Neuronal stem cell (in vitro differentiated cells): ENCODE measurements around the gene PTDSS2. TPM values are rescaled to one million over a fixed set of nuclear protein-coding genes. Genes with fewer than 3 reads are reported as not detected.

Experiments
- DNase-seq: peaks from one replicate; pipeline ENCODE4 v3.0.0-alpha.2; 2013; ENCODE audit warnings: low spot score
- H2AFZ ChIP-seq: one replicate; pipeline ENCODE4 v1.6.1; 2013; ENCODE audit warnings: mild to moderate bottlenecking, low read length, inconsistent platforms
- H2AK5ac ChIP-seq: 2 replicates; pipeline ENCODE4 v1.6.1; 2013; ENCODE audit warnings: low read depth, mild to moderate bottlenecking, inconsistent platforms, low read length, moderate library complexity, mixed read lengths
- H2BK120ac ChIP-seq: 2 replicates; pipeline ENCODE4 v1.6.1; 2013; ENCODE audit warnings: low read depth, mild to moderate bottlenecking, inconsistent platforms, low read length, moderate library complexity, mixed read lengths
- H2BK12ac ChIP-seq: one replicate; pipeline ENCODE4 v1.6.1; 2013; ENCODE audit warnings: low read length, inconsistent platforms
- H2BK15ac ChIP-seq: 2 replicates; pipeline ENCODE4 v1.6.1; 2013; ENCODE audit warnings: mild to moderate bottlenecking, low read length, inconsistent platforms, mixed read lengths
- H2BK5ac ChIP-seq: one replicate; pipeline ENCODE4 v1.6.1; 2013; ENCODE audit warnings: inconsistent platforms, mild to moderate bottlenecking, low read length, moderate library complexity
- H3K14ac ChIP-seq: one replicate; pipeline ENCODE4 v1.6.1; 2013; ENCODE audit warnings: low read length, inconsistent platforms
- H3K18ac ChIP-seq: 2 replicates; pipeline ENCODE4 v1.6.1; 2013; ENCODE audit warnings: low read length, inconsistent platforms
- H3K23ac ChIP-seq: 2 replicates; pipeline ENCODE4 v1.6.1; 2013; ENCODE audit warnings: low read depth, mild to moderate bottlenecking, mixed read lengths, low read length, inconsistent platforms; ENCODE audit not compliant: poor library complexity
- H3K27ac ChIP-seq: replicated peaks from 3 replicates; pipeline ENCODE4 v1.5.1; 2013; ENCODE audit warnings: low read length, inconsistent platforms
- H3K27me3 ChIP-seq, 3 experiments: 2 replicates each; pipeline ENCODE4 v1.6.1; 2013; ENCODE audit warnings: low read length in 3 of 3, mild to moderate bottlenecking in 2 of 3, inconsistent platforms in 1 of 3, low read depth in 1 of 3, mixed read lengths in 1 of 3, moderate library complexity in 1 of 3; ENCODE audit not compliant: control insufficient read depth in 3 of 3, insufficient read depth in 3 of 3
- H3K36me3 ChIP-seq, 2 donors: replicated peaks in 1 of 2; 2 replicates each; pipeline ENCODE4 v1.6.1; 2013; ENCODE audit warnings: low read length in 2 of 2; ENCODE audit not compliant: control insufficient read depth in 2 of 2, insufficient read depth in 2 of 2
- H3K4ac ChIP-seq: 2 replicates; pipeline ENCODE4 v1.6.1; 2013; ENCODE audit warnings: inconsistent platforms, mild to moderate bottlenecking, low read length, moderate library complexity
- H3K4me1 ChIP-seq, 2 donors: 1 replicate in 1 of 2; 2 replicates in 1 of 2; pipeline ENCODE4 v1.6.1; 2013; ENCODE audit warnings: low read length in 2 of 2, low read depth in 1 of 2; ENCODE audit not compliant: control insufficient read depth in 2 of 2, insufficient read depth in 1 of 2
- H3K4me2 ChIP-seq: one replicate; pipeline ENCODE4 v1.6.1; 2013; ENCODE audit warnings: mild to moderate bottlenecking, low read length, inconsistent platforms; ENCODE audit not compliant: insufficient read depth, poor library complexity, severe bottlenecking
- H3K4me3 ChIP-seq, 2 donors: 2 replicates each; pipeline ENCODE4 v1.5.1; 2013; ENCODE audit warnings: low read length in 2 of 2, mild to moderate bottlenecking in 2 of 2, inconsistent platforms in 1 of 2, moderate library complexity in 1 of 2
- H3K79me1 ChIP-seq: one replicate; pipeline ENCODE4 v1.6.1; 2013; ENCODE audit warnings: low read depth, mild to moderate bottlenecking, inconsistent platforms, low read length, moderate library complexity
- H3K9ac ChIP-seq: one replicate; pipeline ENCODE4 v1.6.1; 2013; ENCODE audit warnings: mild to moderate bottlenecking, low read depth, low read length, inconsistent platforms; ENCODE audit not compliant: poor library complexity
- H3K9me3 ChIP-seq, 2 donors: replicated peaks in 1 of 2; 2 replicates each; pipeline versions ENCODE3 to v1.6.1; 2013; ENCODE audit warnings: low read length in 2 of 2, mild to moderate bottlenecking in 2 of 2, inconsistent platforms in 1 of 2, low read depth in 1 of 2, mixed read lengths in 1 of 2, moderate library complexity in 1 of 2; ENCODE audit not compliant: control insufficient read depth in 2 of 2, insufficient read depth in 1 of 2
- H4K8ac ChIP-seq: one replicate; pipeline ENCODE4 v1.6.1; 2013; ENCODE audit warnings: low read depth, mild to moderate bottlenecking, inconsistent platforms, low read length, moderate library complexity
- H4K91ac ChIP-seq: one replicate; pipeline ENCODE4 v1.6.1; 2013; ENCODE audit warnings: low read length, low read depth, mild to moderate bottlenecking, inconsistent platforms; ENCODE audit not compliant: poor library complexity
- WGBS, 2 donors: extraction: QIAGEN DNeasy Blood & Tissue Kit; methylation state at CpG; one replicate each; pipeline ENCODE4 v1.1.7; 2013; ENCODE audit warnings: missing lambda C conversion rate in 2 of 2, mixed read lengths in 1 of 2; ENCODE audit not compliant: insufficient read length in 2 of 2, insufficient replicate concordance in 1 of 2; ENCODE audit errors: extremely low coverage in 2 of 2; 5-methylcytosine and 5-hydroxymethylcytosine counted together
- small RNA-seq: library from polyadenylated mRNA; stranded (forward); fragments of <200 nt; extraction: miRNeasy Mini kit (QIAGEN cat#:217004); gene quantifications from one replicate; pipeline ENCODE3, GENCODE V24; 2013; ENCODE audit not compliant: insufficient read depth

The PTDSS2 gene

GRCh38 chr11:538431-539051 is 88.5 kb downstream of the PTDSS2 start:
- Histone ChIP-seq H2BK5ac (peak overlapping the region; percentile 44), H3K27me3 (peaks cover 0 to 27% (median 4%) of the 10 kb centered on the region in 3 experiments), H3K4ac (peak overlapping the region; percentile 85), H2AK5ac (peak overlapping the region; percentile 99), H3K14ac (peak overlapping the region; percentile 2), H3K9me3 (no peaks in the 10 kb centered on the region), H3K36me3 (peaks cover 5% of the 10 kb centered on the region in 2 donors), H3K4me3 (no peak overlapping the region), H3K4me2 (no peak overlapping the region), H4K91ac (no peak overlapping the region), H3K27ac (no peak overlapping the region), H3K23ac (peak overlapping the region; percentile 75), H4K8ac (no peak overlapping the region), H3K79me1 (peaks cover 12% of the 10 kb centered on the region), H3K9ac (peak overlapping the region; percentile 24), H2BK12ac (no peak overlapping the region), H2BK15ac (peak overlapping the region; percentile 100), H2AFZ (no peak overlapping the region), H3K18ac (peak overlapping the region; percentile 53), H2BK120ac (peak overlapping the region; percentile 87), H3K4me1 (peaks cover 18 to 24% of the 10 kb centered on the region in 2 donors)
- WGBS, 2 donors: no CpG with 5 or more reads among the region's 20 CpGs
- DNase-seq: no peak

DNA sequence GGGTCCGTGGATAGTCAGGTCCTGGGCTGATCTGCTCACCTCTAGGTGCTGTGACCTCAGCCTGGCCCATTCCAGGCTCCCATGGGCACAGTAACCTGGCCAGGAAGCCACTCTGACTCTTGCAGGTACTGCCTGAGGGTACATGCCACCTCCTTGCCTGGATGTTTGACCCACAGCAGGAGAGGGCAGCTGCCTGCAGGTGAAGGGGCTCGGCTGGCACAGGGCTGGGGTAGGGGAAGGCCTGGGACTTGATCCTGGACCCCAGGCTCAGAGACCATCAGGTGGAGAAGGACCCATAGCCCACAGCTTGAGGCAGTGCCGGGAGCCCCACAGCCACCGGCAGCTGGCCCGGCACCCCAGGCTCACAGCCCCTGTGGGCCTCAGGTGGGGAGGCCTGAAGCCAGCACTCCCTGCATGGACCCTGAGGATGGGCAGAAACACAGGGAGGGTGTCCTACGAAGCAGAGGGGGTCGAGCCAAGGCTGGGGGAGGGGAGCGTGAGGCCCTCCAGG is 89.9 kb downstream of the PTDSS2 start:
- Histone ChIP-seq H3K18ac (peak overlapping the region; percentile 27), H3K79me1 (peaks cover 3% of the 10 kb centered on the region), H2BK15ac (peak overlapping the region; percentile 67), H3K4me1 (peaks cover 12 to 19% of the 10 kb centered on the region in 2 donors), H2AFZ (peak overlapping the region; percentile 40), H2BK5ac (peak overlapping the region; percentile 42), H3K9me3 (no peaks in the 10 kb centered on the region), H3K4me3 (no peak overlapping the region), H3K14ac (peak overlapping the region; percentile 63), H4K8ac (no peak overlapping the region), H2BK120ac (no peak overlapping the region), H3K4me2 (no peak overlapping the region), H3K27ac (no peak overlapping the region), H3K4ac (peak overlapping the region; percentile 53), H3K23ac (no peak overlapping the region), H4K91ac (peak overlapping the region; percentile 72), H3K27me3 (peaks cover 0 to 27% (median 4%) of the 10 kb centered on the region in 3 experiments), H3K9ac (peak overlapping the region; percentile 81), H2AK5ac (peak overlapping the region; percentile 99), H3K36me3 (no peaks in the 10 kb centered on the region), H2BK12ac (peak overlapping the region; percentile 75)
- DNase-seq: no peak
- WGBS, 2 donors: no CpG with 5 or more reads among the region's 8 CpGs

Small RNA genes lying within 50 kb of the gene (small RNA-seq; reads per million reads assigned to genes)
- not detected for gene RN7SL838P
